GM21515 (cell line): Measurements from ENCODE around the gene CAMK2G.
A peak's percentile ranks its signal among the peaks of the same experiment; 100 is the strongest.
"Not testable (repeated sequence)": the region's sequence is repeated elsewhere in the genome, so short reads cannot be mapped to it uniquely, and the experiment has no call there.

Source experiments
- ATAC-seq: cut with Tn5 transposase; IDR thresholded peaks from one replicate; pipeline ENCODE4 v1.9.1; 2021; ENCODE audit not compliant: unreplicated experiment

CAMK2G gene

GRCh38 chr10:73905256-73906020 is 31.1 kb upstream of the CAMK2G start:
- no peak for ATAC-seq

- ATAC-seq, result no peak
Observed at GRCh38 chr10:73902351-73902750, 28.0 kb upstream of the CAMK2G start.

GRCh38 chr10:73901261-73901660 is 26.9 kb upstream of the CAMK2G start:
- ATAC-seq, result no peak

DNA sequence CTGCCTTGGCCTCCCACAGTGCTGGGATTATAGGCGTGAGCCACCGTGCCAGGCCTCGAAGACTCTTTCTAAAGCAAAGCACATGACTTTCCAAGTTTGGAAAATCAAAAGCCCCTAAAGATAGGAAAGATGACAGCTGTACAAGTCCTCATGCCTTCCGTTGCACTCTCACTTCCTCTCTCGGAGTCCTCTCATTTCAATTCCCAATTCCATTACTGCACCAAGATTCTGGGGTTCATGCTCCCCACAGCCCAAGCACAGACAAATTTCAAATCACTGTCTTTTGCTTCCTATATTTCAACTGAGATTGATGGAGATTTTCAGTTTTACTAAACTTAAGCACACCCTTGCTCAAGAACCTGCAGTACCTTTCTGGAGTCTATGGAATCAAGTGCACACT is 25.7 kb upstream of the CAMK2G start:
- ATAC-seq, result no peak

DNA sequence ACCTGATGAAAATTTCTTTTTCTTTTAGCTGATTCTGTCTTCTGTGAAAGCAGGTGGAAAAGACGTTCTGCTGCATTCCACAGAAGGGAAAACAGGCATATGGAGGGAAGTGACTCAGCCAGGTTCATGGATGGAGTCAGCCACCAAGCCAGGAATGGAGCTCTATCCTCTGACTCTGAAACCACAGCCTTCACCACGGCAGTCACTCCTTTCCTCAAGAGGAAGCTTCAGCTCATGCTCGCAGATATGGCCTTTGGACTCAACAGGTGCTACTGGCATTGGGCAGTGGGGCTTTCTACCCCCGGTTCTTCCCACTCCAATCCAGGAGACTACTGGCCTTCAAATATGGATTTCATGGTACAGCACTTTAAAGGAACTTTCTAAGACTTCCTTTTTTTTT is 25.1 kb upstream of the CAMK2G start:
- ATAC-seq, result no peak

- ATAC-seq, result no peak
Observed at GRCh38 chr10:73898730-73899410, 24.5 kb upstream of the CAMK2G start.

- no peak for ATAC-seq
Observed at GRCh38 chr10:73897693-73898092, 23.3 kb upstream of the CAMK2G start.

- ATAC-seq, result not testable (repeated sequence)
Observed at GRCh38 chr10:73895381-73895780, 21.0 kb upstream of the CAMK2G start.

GRCh38 chr10:73894245-73894971 is 20.1 kb upstream of the CAMK2G start:
- ATAC-seq, result no peak

- no peak for ATAC-seq
Observed at GRCh38 chr10:73893426-73893825, 19.1 kb upstream of the CAMK2G start.

DNA sequence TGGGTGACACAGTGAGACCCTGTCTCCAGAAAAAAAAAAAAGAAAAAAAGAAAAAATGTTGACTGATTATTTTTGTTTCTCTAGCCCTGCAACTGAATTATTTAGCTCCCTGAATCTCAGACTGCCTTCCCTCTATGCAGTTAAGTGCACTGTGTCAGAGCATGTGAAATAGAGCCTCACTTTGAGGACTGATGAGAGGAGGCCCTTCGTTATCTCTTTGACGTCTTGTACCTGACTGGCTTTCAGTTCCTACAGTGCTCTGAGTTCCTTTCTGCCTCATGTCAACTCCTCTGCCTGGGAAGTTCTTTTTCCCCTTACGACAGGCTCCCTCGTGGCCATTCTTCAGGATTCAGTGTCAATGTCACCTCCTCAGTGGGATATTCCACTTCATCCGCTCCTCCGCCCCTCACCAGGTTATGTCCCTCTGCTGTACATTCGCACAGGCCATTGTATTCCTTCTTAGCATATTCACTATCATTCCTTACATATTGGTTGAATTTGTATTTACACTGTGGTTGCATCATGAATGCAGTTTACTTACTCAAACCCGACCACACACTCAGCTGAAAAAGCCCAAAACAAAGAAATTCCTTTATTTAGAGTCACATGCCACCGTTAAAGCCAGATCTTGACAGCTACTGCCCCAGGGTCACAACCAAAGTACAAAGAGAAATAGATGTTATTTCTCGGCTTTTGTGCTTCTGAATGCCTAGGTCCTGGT is 18.1 kb upstream of the CAMK2G start:
- no peak for ATAC-seq

DNA sequence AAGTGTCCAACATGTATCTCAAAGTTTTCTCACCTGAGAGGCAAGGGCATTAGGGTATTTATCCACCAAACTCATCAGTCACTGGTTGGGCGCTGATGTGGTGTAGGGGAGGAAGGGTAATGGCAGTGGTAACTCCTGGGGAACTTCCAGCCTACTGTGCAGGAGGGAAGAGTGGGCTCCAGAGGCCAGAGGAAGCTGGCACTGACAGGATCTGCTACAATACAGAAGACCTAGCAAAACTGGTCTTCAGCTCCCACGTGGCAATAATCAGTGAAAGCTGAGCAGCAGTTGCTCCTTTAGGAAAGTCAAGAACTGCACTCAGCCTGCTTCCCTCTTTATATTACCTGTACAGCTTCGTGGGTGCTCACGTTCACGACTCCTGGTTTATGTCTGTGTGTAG is 17.2 kb upstream of the CAMK2G start:
- no peak for ATAC-seq

GRCh38 chr10:73890830-73891229 is 16.5 kb upstream of the CAMK2G start:
- ATAC-seq, result not testable (repeated sequence)

- no peak for ATAC-seq
Observed at GRCh38 chr10:73890261-73890660, 15.9 kb upstream of the CAMK2G start.

DNA sequence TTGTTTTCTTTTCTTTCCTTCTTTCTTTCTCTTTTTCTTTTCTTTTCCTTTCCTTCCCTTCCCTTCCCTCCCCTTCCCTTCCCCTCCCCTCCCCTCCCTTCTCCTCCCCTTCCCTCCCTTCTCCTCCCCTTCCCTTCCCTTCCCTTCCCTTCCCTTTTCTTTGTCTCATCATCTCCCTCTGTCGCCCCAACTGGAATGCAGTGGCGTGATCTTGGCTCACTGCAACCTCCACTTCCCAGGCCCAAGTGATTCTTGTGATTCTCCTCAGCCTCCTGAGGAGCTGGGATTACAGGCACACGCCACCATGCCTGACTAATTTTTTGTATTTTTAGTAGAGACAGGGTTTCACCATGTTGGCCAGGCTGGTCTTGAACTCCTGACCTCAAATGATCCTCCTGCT is 15.1 kb upstream of the CAMK2G start:
- ATAC-seq, result not testable (repeated sequence)

GRCh38 chr10:73889014-73889413 is 14.7 kb upstream of the CAMK2G start:
- ATAC-seq, result no peak

DNA sequence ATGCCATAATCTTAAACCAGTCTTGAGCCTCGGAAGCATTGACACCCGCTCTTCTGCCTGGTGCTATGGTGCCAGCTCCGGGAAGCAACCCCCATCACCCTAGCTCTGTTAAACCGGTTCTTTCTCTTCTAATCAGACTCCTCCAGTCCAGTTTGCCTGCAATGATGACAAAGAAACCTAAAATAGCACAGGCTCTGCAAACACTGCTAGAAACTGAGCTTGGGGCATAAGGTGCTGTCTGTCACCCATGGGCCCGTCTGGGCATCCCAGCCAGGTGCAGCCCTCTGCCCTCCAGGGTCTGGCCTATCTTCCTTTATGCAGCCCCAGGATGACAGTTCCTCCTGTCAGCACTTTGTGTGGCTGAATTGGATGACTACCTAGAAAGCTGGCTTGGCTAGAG is 14.2 kb upstream of the CAMK2G start:
- ATAC-seq, result no peak

- no peak for ATAC-seq
Observed at GRCh38 chr10:73887294-73888039, 13.1 kb upstream of the CAMK2G start.

DNA sequence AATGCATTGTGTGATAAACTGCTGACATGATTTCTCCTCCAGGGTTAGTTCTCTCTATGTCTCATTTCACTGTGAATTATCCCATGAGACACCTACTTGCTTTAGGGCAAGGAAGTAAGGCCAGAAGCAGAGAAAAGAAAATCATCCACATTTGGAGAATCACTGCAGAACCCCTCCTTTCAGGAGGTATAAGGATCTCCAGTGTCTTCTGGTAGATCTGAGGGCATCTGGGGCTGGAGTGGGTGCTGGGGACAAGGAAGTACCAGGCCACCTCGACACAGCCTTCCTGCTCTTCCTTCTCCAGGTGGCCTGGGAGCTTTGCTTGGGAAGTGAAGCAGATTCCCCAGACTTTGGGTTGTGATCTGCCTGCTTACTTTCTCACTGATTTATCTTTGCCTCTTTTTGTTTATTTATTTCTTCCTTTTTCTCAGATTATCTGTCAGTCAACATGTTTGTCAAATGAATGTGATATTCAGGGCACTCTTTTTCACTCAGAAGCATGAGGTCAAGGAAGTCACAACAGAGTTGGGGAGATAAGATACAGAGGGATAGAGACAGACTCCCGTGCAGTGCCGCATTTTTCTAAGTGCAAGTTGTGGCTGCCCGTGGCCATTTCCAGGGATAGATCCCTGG is 12.4 kb upstream of the CAMK2G start:
- no peak for ATAC-seq

- ATAC-seq, result peak; percentile 66
Observed at GRCh38 chr10:73886085-73886529, 11.8 kb upstream of the CAMK2G start.
